Measurements from ENCODE around the gene ZNF598. TPM values are rescaled to one million over a fixed set of nuclear protein-coding genes. Genes with fewer than 3 reads are reported as not detected.

ZNF598 gene
- total RNA-seq, 2 donors from 2014 or later: 45.6 to 49.5 TPM

- no peaks in the 10 kb centered on the region for H3K36me3 ChIP-seq (ENCODE audit: control insufficient read depth, insufficient read depth, low read length)
- no peak overlapping the region for H3K9ac ChIP-seq (ENCODE audit: extremely low read depth, low read length, poor library complexity, severe bottlenecking)
- Mint-ChIP-seq H3K27me3 (ENCODE audit: insufficient read depth) (no peaks in the 10 kb centered on the region), H3K36me3 (ENCODE audit: low read depth) (peaks cover 4% of the 10 kb centered on the region), H3K4me3 (no peak overlapping the region), H3K9me3 (no peaks in the 10 kb centered on the region), H3K27ac (no peak overlapping the region), H3K4me1 (peaks cover 7% of the 10 kb centered on the region)
- TF ChIP-seq CTCF (conservative IDR thresholded peaks at IDR 0.05): no peak
- no peaks in the 10 kb centered on the region for H3K9me3 ChIP-seq (ENCODE audit: control insufficient read depth, low read length)
- 93 to 94% methylated on average over 14 to 29 of the region's 29 CpGs for WGBS, 2 experiments (ENCODE audit: insufficient coverage in 1 of 2, insufficient read length in 1 of 2)
- DNase-seq: no peak
- peaks cover 6% of the 10 kb centered on the region for H3K4me1 ChIP-seq (ENCODE audit: control insufficient read depth, insufficient read depth, low read length)
- H3K27ac ChIP-seq (ENCODE audit: low read depth, low read length): no peak overlapping the region
- H3K4me3 ChIP-seq (ENCODE audit: low read length): no peak overlapping the region
- H3K27me3 ChIP-seq (ENCODE audit: control insufficient read depth, insufficient read depth, low read length, poor library complexity, severe bottlenecking): no peaks in the 10 kb centered on the region
These were observed 28.2 kb upstream of the ZNF598 start for GRCh38 chr16:2037647-2038381.

GRCh38 chr16:2037115-2037514 is 27.5 kb upstream of the ZNF598 start:
- Histone ChIP-seq H3K36me3 (ENCODE audit: control insufficient read depth, insufficient read depth, low read length) (no peaks in the 10 kb centered on the region), H3K9ac (ENCODE audit: extremely low read depth, low read length, poor library complexity, severe bottlenecking) (no peak overlapping the region), H3K27me3 (ENCODE audit: control insufficient read depth, insufficient read depth, low read length, poor library complexity, severe bottlenecking) (no peaks in the 10 kb centered on the region), H3K27ac (ENCODE audit: low read depth, low read length) (no peak overlapping the region), H3K4me3 (ENCODE audit: low read length) (no peak overlapping the region), H3K9me3 (ENCODE audit: control insufficient read depth, low read length) (no peaks in the 10 kb centered on the region), H3K4me1 (ENCODE audit: control insufficient read depth, insufficient read depth, low read length) (peaks cover 6% of the 10 kb centered on the region)
- no peak for DNase-seq
- no peak overlapping the region for H3K27ac Mint-ChIP-seq
- no peak overlapping the region for H3K4me3 Mint-ChIP-seq
- H3K27me3 Mint-ChIP-seq (ENCODE audit: insufficient read depth): no peaks in the 10 kb centered on the region
- WGBS, 2 experiments (ENCODE audit: insufficient coverage in 1 of 2, insufficient read length in 1 of 2): 94 to 96% methylated on average over 12 to 15 of the region's 15 CpGs
- peaks cover 7% of the 10 kb centered on the region for H3K4me1 Mint-ChIP-seq
- H3K9me3 Mint-ChIP-seq: no peaks in the 10 kb centered on the region
- no peak for TF ChIP-seq CTCF (conservative IDR thresholded peaks at IDR 0.05)
- H3K36me3 Mint-ChIP-seq (ENCODE audit: low read depth): peaks cover 4% of the 10 kb centered on the region

GRCh38 chr16:2036200-2036966 is 26.8 kb upstream of the ZNF598 start:
- Histone ChIP-seq H3K9ac (ENCODE audit: extremely low read depth, low read length, poor library complexity, severe bottlenecking) (no peak overlapping the region), H3K9me3 (ENCODE audit: control insufficient read depth, low read length) (no peaks in the 10 kb centered on the region), H3K27ac (ENCODE audit: low read depth, low read length) (peak overlapping the region; percentile 49), H3K4me1 (ENCODE audit: control insufficient read depth, insufficient read depth, low read length) (peaks cover 6% of the 10 kb centered on the region), H3K4me3 (ENCODE audit: low read length) (no peak overlapping the region), H3K36me3 (ENCODE audit: control insufficient read depth, insufficient read depth, low read length) (no peaks in the 10 kb centered on the region), H3K27me3 (ENCODE audit: control insufficient read depth, insufficient read depth, low read length, poor library complexity, severe bottlenecking) (no peaks in the 10 kb centered on the region)
- peak; percentile 53 for DNase-seq
- peaks cover 4% of the 10 kb centered on the region for H3K36me3 Mint-ChIP-seq (ENCODE audit: low read depth)
- 95 to 96% methylated on average over 31 to 47 of the region's 47 CpGs for WGBS, 2 experiments (ENCODE audit: insufficient coverage in 1 of 2, insufficient read length in 1 of 2)
- no peak overlapping the region for H3K27ac Mint-ChIP-seq
- TF ChIP-seq CTCF (conservative IDR thresholded peaks at IDR 0.05): no peak
- no peak overlapping the region for H3K4me3 Mint-ChIP-seq
- H3K4me1 Mint-ChIP-seq: peaks cover 7% of the 10 kb centered on the region
- H3K27me3 Mint-ChIP-seq (ENCODE audit: insufficient read depth): no peaks in the 10 kb centered on the region
- no peaks in the 10 kb centered on the region for H3K9me3 Mint-ChIP-seq

All from endodermal cell (in vitro differentiated cells).